ENCODE results near the gene SYNE3. TPM values are rescaled to one million over a fixed set of nuclear protein-coding genes. Genes with fewer than 3 reads are reported as not detected.

Gene SYNE3
- total and polyA plus RNA-seq, 4 donors: 0.47 to 9.0 (median 4.7) TPM

DNA sequence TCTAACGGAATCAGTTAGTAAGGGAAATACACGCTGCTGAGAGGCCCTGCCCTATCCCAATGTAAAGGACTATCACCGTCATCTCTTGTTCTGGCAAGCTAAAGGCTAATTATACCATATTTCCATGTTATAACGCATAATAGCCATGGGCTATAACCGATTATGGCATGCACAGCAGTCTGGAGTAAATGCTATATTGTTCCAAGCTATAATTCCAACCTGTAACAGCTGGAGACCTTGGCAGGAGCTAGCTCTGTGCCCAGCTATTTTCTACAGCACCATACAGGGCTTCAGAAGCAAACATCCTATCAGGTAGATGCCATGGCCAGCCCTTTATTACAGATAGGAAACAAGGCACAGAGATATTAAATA, 26.3 kb downstream of the SYNE3 start:
- Histone ChIP-seq H3K27me3 (ENCODE audit: control insufficient read depth in 4 of 4, insufficient read depth in 4 of 4, low read length in 3 of 4) (no peaks in the 10 kb centered on the region), H3K36me3 (ENCODE audit: control insufficient read depth in 4 of 4, insufficient read depth in 3 of 4, low read depth in 1 of 4, low read length in 3 of 4) (no peaks in the 10 kb centered on the region), H3K9ac (ENCODE audit: low read depth in 1 of 2, low read length in 2 of 2) (no peak overlapping the region), H3K27ac (ENCODE audit: low read depth in 1 of 2, low read length in 2 of 2) (peak overlapping the region in 1 of 2 donors; percentile 66), H3K4me1 (ENCODE audit: control insufficient read depth in 4 of 4, insufficient read depth in 4 of 4, low read length in 3 of 4) (peaks cover 5 to 35% (median 25%) of the 10 kb centered on the region in 4 donors), H3K9me3 (ENCODE audit: control insufficient read depth in 4 of 4, low read length in 3 of 4) (no peaks in the 10 kb centered on the region), H3K4me3 (ENCODE audit: low read depth in 1 of 3, low read length in 3 of 3) (no peak overlapping the region)
- no peak for TF ChIP-seq RXRA (IDR thresholded peaks at IDR 0.05)
- no peak for TF ChIP-seq TAF1 (conservative IDR thresholded peaks at IDR 0.05)
- TF ChIP-seq, protein P1, sequence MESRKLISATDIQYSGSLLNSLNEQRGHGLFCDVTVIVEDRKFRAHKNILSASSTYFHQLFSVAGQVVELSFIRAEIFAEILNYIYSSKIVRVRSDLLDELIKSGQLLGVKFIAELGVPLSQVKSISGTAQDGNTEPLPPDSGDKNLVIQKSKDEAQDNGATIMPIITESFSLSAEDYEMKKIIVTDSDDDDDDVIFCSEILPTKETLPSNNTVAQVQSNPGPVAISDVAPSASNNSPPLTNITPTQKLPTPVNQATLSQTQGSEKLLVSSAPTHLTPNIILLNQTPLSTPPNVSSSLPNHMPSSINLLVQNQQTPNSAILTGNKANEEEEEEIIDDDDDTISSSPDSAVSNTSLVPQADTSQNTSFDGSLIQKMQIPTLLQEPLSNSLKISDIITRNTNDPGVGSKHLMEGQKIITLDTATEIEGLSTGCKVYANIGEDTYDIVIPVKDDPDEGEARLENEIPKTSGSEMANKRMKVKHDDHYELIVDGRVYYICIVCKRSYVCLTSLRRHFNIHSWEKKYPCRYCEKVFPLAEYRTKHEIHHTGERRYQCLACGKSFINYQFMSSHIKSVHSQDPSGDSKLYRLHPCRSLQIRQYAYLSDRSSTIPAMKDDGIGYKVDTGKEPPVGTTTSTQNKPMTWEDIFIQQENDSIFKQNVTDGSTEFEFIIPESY (IDR thresholded peaks at IDR 0.05): no peak
- no peak for TF ChIP-seq SP1 (IDR thresholded peaks at IDR 0.05)
- no peak for TF ChIP-seq EGR1 (IDR thresholded peaks at IDR 0.05; ENCODE audit: low read depth in 2 of 2)
- no peak for TF ChIP-seq NR2F2 (IDR thresholded peaks at IDR 0.05)
- no peak for TF ChIP-seq FOXA1 (IDR thresholded peaks at IDR 0.05)
- no peak for TF ChIP-seq YY1 (IDR thresholded peaks at IDR 0.05)
- TF ChIP-seq, protein P2, sequence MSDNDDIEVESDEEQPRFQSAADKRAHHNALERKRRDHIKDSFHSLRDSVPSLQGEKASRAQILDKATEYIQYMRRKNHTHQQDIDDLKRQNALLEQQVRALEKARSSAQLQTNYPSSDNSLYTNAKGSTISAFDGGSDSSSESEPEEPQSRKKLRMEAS (IDR thresholded peaks at IDR 0.05): no peak
- no peak for TF ChIP-seq GABPA (IDR thresholded peaks at IDR 0.05 in 1 of 2, conservative IDR thresholded peaks at IDR 0.05 in 1 of 2)
- TF ChIP-seq FOXA2 (IDR thresholded peaks at IDR 0.05): no peak
- no peak for TF ChIP-seq RAD21 (IDR thresholded peaks at IDR 0.05)
- TF ChIP-seq, protein P3, sequence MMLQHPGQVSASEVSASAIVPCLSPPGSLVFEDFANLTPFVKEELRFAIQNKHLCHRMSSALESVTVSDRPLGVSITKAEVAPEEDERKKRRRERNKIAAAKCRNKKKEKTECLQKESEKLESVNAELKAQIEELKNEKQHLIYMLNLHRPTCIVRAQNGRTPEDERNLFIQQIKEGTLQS (IDR thresholded peaks at IDR 0.05): no peak
- TF ChIP-seq HNF4A (conservative IDR thresholded peaks at IDR 0.05): no peak
- TF ChIP-seq JUND (IDR thresholded peaks at IDR 0.05): no peak
- TF ChIP-seq HNF4G (IDR thresholded peaks at IDR 0.05): no peak
- WGBS: 87% methylated on average over 5 of the region's 5 CpGs
- DNase-seq (ENCODE audit: low spot score): no peak

DNA sequence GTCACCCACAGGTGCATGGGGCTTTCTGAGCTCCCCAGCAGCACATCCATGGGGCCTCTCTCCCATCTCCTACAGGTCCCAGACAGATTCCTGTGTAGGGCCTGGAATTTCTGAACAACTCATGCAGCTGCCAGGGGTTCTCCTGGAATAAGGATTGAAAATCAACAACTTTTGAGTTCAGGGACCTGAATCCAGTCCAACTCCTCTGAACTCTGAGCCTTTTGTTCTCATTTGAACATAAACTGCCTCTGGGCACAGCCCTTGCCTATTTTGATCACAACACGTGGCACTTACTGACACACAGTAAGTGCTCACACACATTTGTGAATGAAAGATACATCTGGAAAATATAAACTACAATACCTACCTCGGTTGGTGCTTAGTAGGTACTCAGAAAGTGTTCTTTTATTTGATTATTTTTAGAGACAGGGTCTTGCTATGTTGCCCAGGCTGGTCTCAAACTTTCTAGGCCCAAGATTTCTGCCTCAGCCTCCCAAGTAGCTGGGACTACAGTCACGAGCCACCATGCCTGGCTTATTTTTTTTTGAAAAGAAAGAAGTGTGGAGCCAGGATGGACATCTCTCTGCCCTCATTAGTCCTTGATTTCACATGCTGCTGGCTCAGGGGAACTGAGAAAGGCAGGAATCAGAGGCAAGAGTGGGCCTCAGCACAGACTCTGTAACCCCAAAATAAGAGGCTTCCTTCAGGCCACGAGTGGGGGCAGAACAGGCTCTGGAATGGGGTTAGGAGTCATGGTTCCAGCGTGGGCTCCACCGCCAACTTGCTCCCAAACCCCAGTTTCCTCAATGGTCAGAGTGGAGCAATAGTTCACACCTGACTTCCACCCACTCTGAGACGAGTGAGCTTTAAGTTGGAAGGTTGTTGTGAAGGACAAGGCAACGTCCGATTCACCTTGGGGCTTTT, 27.0 kb downstream of the SYNE3 start:
- no peaks in the 10 kb centered on the region for H3K27me3 ChIP-seq (ENCODE audit: control insufficient read depth in 4 of 4, insufficient read depth in 4 of 4, low read length in 3 of 4)
- H3K4me3 ChIP-seq (ENCODE audit: low read depth in 1 of 3, low read length in 3 of 3): no peak overlapping the region
- H3K9me3 ChIP-seq (ENCODE audit: control insufficient read depth in 4 of 4, low read length in 3 of 4): no peaks in the 10 kb centered on the region
- peak overlapping the region; percentile 57 to 66 for H3K27ac ChIP-seq (ENCODE audit: low read depth in 1 of 2, low read length in 2 of 2)
- TF ChIP-seq, protein P2 (IDR thresholded peaks at IDR 0.05): peak; percentile 75
- TF ChIP-seq TAF1 (conservative IDR thresholded peaks at IDR 0.05): no peak
- peak; percentile 67 for TF ChIP-seq SP1 (IDR thresholded peaks at IDR 0.05)
- peak; percentile 49 for TF ChIP-seq YY1 (IDR thresholded peaks at IDR 0.05)
- TF ChIP-seq, protein P3 (IDR thresholded peaks at IDR 0.05): no peak
- TF ChIP-seq FOXA2 (IDR thresholded peaks at IDR 0.05): no peak
- peak in 1 of 2 donors; percentile 59 for TF ChIP-seq JUND (IDR thresholded peaks at IDR 0.05)
- TF ChIP-seq HNF4A (conservative IDR thresholded peaks at IDR 0.05): peak; percentile 82 to 85
- TF ChIP-seq GABPA (IDR thresholded peaks at IDR 0.05 in 1 of 2, conservative IDR thresholded peaks at IDR 0.05 in 1 of 2): no peak
- no peak for TF ChIP-seq EGR1 (IDR thresholded peaks at IDR 0.05; ENCODE audit: low read depth in 2 of 2)
- no peak for TF ChIP-seq FOXA1 (IDR thresholded peaks at IDR 0.05)
- TF ChIP-seq, protein P4, sequence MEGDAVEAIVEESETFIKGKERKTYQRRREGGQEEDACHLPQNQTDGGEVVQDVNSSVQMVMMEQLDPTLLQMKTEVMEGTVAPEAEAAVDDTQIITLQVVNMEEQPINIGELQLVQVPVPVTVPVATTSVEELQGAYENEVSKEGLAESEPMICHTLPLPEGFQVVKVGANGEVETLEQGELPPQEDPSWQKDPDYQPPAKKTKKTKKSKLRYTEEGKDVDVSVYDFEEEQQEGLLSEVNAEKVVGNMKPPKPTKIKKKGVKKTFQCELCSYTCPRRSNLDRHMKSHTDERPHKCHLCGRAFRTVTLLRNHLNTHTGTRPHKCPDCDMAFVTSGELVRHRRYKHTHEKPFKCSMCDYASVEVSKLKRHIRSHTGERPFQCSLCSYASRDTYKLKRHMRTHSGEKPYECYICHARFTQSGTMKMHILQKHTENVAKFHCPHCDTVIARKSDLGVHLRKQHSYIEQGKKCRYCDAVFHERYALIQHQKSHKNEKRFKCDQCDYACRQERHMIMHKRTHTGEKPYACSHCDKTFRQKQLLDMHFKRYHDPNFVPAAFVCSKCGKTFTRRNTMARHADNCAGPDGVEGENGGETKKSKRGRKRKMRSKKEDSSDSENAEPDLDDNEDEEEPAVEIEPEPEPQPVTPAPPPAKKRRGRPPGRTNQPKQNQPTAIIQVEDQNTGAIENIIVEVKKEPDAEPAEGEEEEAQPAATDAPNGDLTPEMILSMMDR (IDR thresholded peaks at IDR 0.05; ENCODE audit: low read depth, low read length, missing input control): no peak
- peak; percentile 42 for TF ChIP-seq HNF4G (IDR thresholded peaks at IDR 0.05)
- peak; percentile 20 to 30 for TF ChIP-seq RAD21 (IDR thresholded peaks at IDR 0.05)
- TF ChIP-seq NR2F2 (IDR thresholded peaks at IDR 0.05): peak; percentile 54
- TF ChIP-seq, protein P1 (IDR thresholded peaks at IDR 0.05): no peak
- TF ChIP-seq, protein P5, sequence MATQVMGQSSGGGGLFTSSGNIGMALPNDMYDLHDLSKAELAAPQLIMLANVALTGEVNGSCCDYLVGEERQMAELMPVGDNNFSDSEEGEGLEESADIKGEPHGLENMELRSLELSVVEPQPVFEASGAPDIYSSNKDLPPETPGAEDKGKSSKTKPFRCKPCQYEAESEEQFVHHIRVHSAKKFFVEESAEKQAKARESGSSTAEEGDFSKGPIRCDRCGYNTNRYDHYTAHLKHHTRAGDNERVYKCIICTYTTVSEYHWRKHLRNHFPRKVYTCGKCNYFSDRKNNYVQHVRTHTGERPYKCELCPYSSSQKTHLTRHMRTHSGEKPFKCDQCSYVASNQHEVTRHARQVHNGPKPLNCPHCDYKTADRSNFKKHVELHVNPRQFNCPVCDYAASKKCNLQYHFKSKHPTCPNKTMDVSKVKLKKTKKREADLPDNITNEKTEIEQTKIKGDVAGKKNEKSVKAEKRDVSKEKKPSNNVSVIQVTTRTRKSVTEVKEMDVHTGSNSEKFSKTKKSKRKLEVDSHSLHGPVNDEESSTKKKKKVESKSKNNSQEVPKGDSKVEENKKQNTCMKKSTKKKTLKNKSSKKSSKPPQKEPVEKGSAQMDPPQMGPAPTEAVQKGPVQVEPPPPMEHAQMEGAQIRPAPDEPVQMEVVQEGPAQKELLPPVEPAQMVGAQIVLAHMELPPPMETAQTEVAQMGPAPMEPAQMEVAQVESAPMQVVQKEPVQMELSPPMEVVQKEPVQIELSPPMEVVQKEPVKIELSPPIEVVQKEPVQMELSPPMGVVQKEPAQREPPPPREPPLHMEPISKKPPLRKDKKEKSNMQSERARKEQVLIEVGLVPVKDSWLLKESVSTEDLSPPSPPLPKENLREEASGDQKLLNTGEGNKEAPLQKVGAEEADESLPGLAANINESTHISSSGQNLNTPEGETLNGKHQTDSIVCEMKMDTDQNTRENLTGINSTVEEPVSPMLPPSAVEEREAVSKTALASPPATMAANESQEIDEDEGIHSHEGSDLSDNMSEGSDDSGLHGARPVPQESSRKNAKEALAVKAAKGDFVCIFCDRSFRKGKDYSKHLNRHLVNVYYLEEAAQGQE (IDR thresholded peaks at IDR 0.05): peak; percentile 5
- peak; percentile 89 to 90 for TF ChIP-seq RXRA (IDR thresholded peaks at IDR 0.05)
- DNase-seq (ENCODE audit: low spot score): no peak
- 73% methylated on average over 9 of the region's 9 CpGs for WGBS
- no peak overlapping the region for H3K9ac ChIP-seq (ENCODE audit: low read depth in 1 of 2, low read length in 2 of 2)
- peaks cover 5 to 39% (median 28%) of the 10 kb centered on the region in 4 donors for H3K4me1 ChIP-seq (ENCODE audit: control insufficient read depth in 4 of 4, insufficient read depth in 4 of 4, low read length in 3 of 4)
- H3K36me3 ChIP-seq (ENCODE audit: control insufficient read depth in 4 of 4, insufficient read depth in 3 of 4, low read depth in 1 of 4, low read length in 3 of 4): no peaks in the 10 kb centered on the region

Measured in liver (tissue), 9 donors.